ENCODE measurements around the gene PHLDA1.

PHLDA1 gene

GRCh38 chr12:76031414-76032042 lies at the start of gene PHLDA1:
Gene PHLDA1, minus strand, starts transcription at chr12:76031776.
- peak within 1 kb of the TSS; percentile 98 for H3K4me3 Mint-ChIP-seq
- peaks cover 35% of the 10 kb centered on the region for H3K36me3 Mint-ChIP-seq (ENCODE audit: low read depth)
- no peaks in the 10 kb centered on the region for H3K9me3 Mint-ChIP-seq
- peaks cover 40% of the 10 kb centered on the region for H3K4me1 Mint-ChIP-seq (ENCODE audit: low read depth)
- peaks cover 6% of the 10 kb centered on the region for H3K27me3 Mint-ChIP-seq (ENCODE audit: low read depth)
- H3K27ac Mint-ChIP-seq = peak within 1 kb of the TSS; percentile 98

- H3K27me3 Mint-ChIP-seq (ENCODE audit: low read depth) = no peaks in the 10 kb centered on the region
- H3K27ac Mint-ChIP-seq = no peak overlapping the region
- H3K36me3 Mint-ChIP-seq (ENCODE audit: low read depth) = peaks cover 35% of the 10 kb centered on the region
- peaks cover 58% of the 10 kb centered on the region for H3K4me1 Mint-ChIP-seq (ENCODE audit: low read depth)
- no peak overlapping the region for H3K4me3 Mint-ChIP-seq
- H3K9me3 Mint-ChIP-seq = peaks cover 6% of the 10 kb centered on the region
These were observed 49.3 kb upstream of the PHLDA1 start for GRCh38 chr12:76080729-76081415.

- no peak overlapping the region for H3K4me3 Mint-ChIP-seq
- H3K27me3 Mint-ChIP-seq (ENCODE audit: low read depth) = no peaks in the 10 kb centered on the region
- peaks cover 6% of the 10 kb centered on the region for H3K9me3 Mint-ChIP-seq
- H3K27ac Mint-ChIP-seq = no peak overlapping the region
- H3K4me1 Mint-ChIP-seq (ENCODE audit: low read depth) = peaks cover 56% of the 10 kb centered on the region
- H3K36me3 Mint-ChIP-seq (ENCODE audit: low read depth) = peaks cover 35% of the 10 kb centered on the region
These were observed 48.6 kb upstream of the PHLDA1 start for GRCh38 chr12:76080017-76080728.

- peaks cover 6% of the 10 kb centered on the region for H3K9me3 Mint-ChIP-seq
- no peak overlapping the region for H3K27ac Mint-ChIP-seq
- H3K4me1 Mint-ChIP-seq (ENCODE audit: low read depth) = peaks cover 61% of the 10 kb centered on the region
- no peak overlapping the region for H3K4me3 Mint-ChIP-seq
- H3K36me3 Mint-ChIP-seq (ENCODE audit: low read depth) = peaks cover 33% of the 10 kb centered on the region
- H3K27me3 Mint-ChIP-seq (ENCODE audit: low read depth) = no peaks in the 10 kb centered on the region
These were observed 47.2 kb upstream of the PHLDA1 start for GRCh38 chr12:76078748-76079147.

- H3K27me3 Mint-ChIP-seq (ENCODE audit: low read depth) = no peaks in the 10 kb centered on the region
- H3K9me3 Mint-ChIP-seq = peaks cover 6% of the 10 kb centered on the region
- no peak overlapping the region for H3K4me3 Mint-ChIP-seq
- peaks cover 53% of the 10 kb centered on the region for H3K4me1 Mint-ChIP-seq (ENCODE audit: low read depth)
- H3K27ac Mint-ChIP-seq = no peak overlapping the region
- H3K36me3 Mint-ChIP-seq (ENCODE audit: low read depth) = peaks cover 39% of the 10 kb centered on the region
These were observed 43.9 kb upstream of the PHLDA1 start for GRCh38 chr12:76075448-76075847.

- Mint-ChIP-seq H3K27me3 (ENCODE audit: low read depth) (no peaks in the 10 kb centered on the region), H3K4me3 (no peak overlapping the region), H3K4me1 (ENCODE audit: low read depth) (peaks cover 52% of the 10 kb centered on the region), H3K9me3 (peaks cover 6% of the 10 kb centered on the region), H3K36me3 (ENCODE audit: low read depth) (peaks cover 39% of the 10 kb centered on the region), H3K27ac (no peak overlapping the region)
These were observed 43.2 kb upstream of the PHLDA1 start for GRCh38 chr12:76074701-76075336.

- Mint-ChIP-seq H3K4me3 (no peak overlapping the region), H3K4me1 (ENCODE audit: low read depth) (peaks cover 46% of the 10 kb centered on the region), H3K27ac (no peak overlapping the region), H3K9me3 (peaks cover 4% of the 10 kb centered on the region), H3K27me3 (ENCODE audit: low read depth) (no peaks in the 10 kb centered on the region), H3K36me3 (ENCODE audit: low read depth) (peaks cover 35% of the 10 kb centered on the region)
These were observed 42.0 kb upstream of the PHLDA1 start for GRCh38 chr12:76073561-76073960.

GRCh38 chr12:76072568-76072967 lies 41.0 kb upstream of the PHLDA1 start:
- H3K36me3 Mint-ChIP-seq (ENCODE audit: low read depth) = peaks cover 40% of the 10 kb centered on the region
- no peak overlapping the region for H3K4me3 Mint-ChIP-seq
- no peaks in the 10 kb centered on the region for H3K27me3 Mint-ChIP-seq (ENCODE audit: low read depth)
- peaks cover 44% of the 10 kb centered on the region for H3K4me1 Mint-ChIP-seq (ENCODE audit: low read depth)
- no peak overlapping the region for H3K27ac Mint-ChIP-seq
- no peaks in the 10 kb centered on the region for H3K9me3 Mint-ChIP-seq

GRCh38 chr12:76069339-76069738 lies 37.8 kb upstream of the PHLDA1 start:
- peaks cover 28% of the 10 kb centered on the region for H3K4me1 Mint-ChIP-seq (ENCODE audit: low read depth)
- peaks cover 65% of the 10 kb centered on the region for H3K36me3 Mint-ChIP-seq (ENCODE audit: low read depth)
- H3K27ac Mint-ChIP-seq = no peak overlapping the region
- H3K4me3 Mint-ChIP-seq = no peak overlapping the region
- H3K9me3 Mint-ChIP-seq = peaks cover 17% of the 10 kb centered on the region
- H3K27me3 Mint-ChIP-seq (ENCODE audit: low read depth) = no peaks in the 10 kb centered on the region

- Mint-ChIP-seq H3K4me1 (ENCODE audit: low read depth) (peaks cover 20% of the 10 kb centered on the region), H3K27me3 (ENCODE audit: low read depth) (no peaks in the 10 kb centered on the region), H3K4me3 (no peak overlapping the region), H3K27ac (no peak overlapping the region), H3K36me3 (ENCODE audit: low read depth) (peaks cover 73% of the 10 kb centered on the region), H3K9me3 (peaks cover 21% of the 10 kb centered on the region)
These were observed 34.3 kb upstream of the PHLDA1 start for GRCh38 chr12:76065917-76066316.

GRCh38 chr12:76064904-76065303 lies 33.3 kb upstream of the PHLDA1 start:
- Mint-ChIP-seq H3K36me3 (ENCODE audit: low read depth) (peaks cover 72% of the 10 kb centered on the region), H3K4me3 (no peak overlapping the region), H3K27ac (peak overlapping the region; percentile 37), H3K9me3 (peaks cover 21% of the 10 kb centered on the region), H3K4me1 (ENCODE audit: low read depth) (peaks cover 22% of the 10 kb centered on the region), H3K27me3 (ENCODE audit: low read depth) (no peaks in the 10 kb centered on the region)

GRCh38 chr12:76060111-76060510 lies 28.5 kb upstream of the PHLDA1 start:
- Mint-ChIP-seq H3K4me3 (no peak overlapping the region), H3K36me3 (ENCODE audit: low read depth) (peaks cover 59% of the 10 kb centered on the region), H3K4me1 (ENCODE audit: low read depth) (peaks cover 15% of the 10 kb centered on the region), H3K27me3 (ENCODE audit: low read depth) (no peaks in the 10 kb centered on the region), H3K27ac (no peak overlapping the region), H3K9me3 (peaks cover 12% of the 10 kb centered on the region)

GRCh38 chr12:76057326-76057725 lies 25.8 kb upstream of the PHLDA1 start:
- no peaks in the 10 kb centered on the region for H3K9me3 Mint-ChIP-seq
- no peaks in the 10 kb centered on the region for H3K27me3 Mint-ChIP-seq (ENCODE audit: low read depth)
- peaks cover 9% of the 10 kb centered on the region for H3K4me1 Mint-ChIP-seq (ENCODE audit: low read depth)
- H3K27ac Mint-ChIP-seq = no peak overlapping the region
- H3K4me3 Mint-ChIP-seq = no peak overlapping the region
- peaks cover 47% of the 10 kb centered on the region for H3K36me3 Mint-ChIP-seq (ENCODE audit: low read depth)

- H3K27ac Mint-ChIP-seq = no peak overlapping the region
- H3K36me3 Mint-ChIP-seq (ENCODE audit: low read depth) = peaks cover 49% of the 10 kb centered on the region
- H3K9me3 Mint-ChIP-seq = no peaks in the 10 kb centered on the region
- H3K4me1 Mint-ChIP-seq (ENCODE audit: low read depth) = peaks cover 5% of the 10 kb centered on the region
- H3K27me3 Mint-ChIP-seq (ENCODE audit: low read depth) = no peaks in the 10 kb centered on the region
- H3K4me3 Mint-ChIP-seq = no peak overlapping the region
These were observed 23.8 kb upstream of the PHLDA1 start for GRCh38 chr12:76055393-76055792.

Measured in T-helper 1 cell treated with Interleukin-12 subunit alpha and Interleukin-12 subunit beta and Interleukin-4 antibody, amounts not matched to agents 30 μg/mL and 1 μg/mL, for 36 hours (primary cell).